Measurements from ENCODE around the gene CDIPT.
"Not testable (repeated sequence)": the region's sequence is repeated elsewhere in the genome, so short reads cannot be mapped to it uniquely, and the experiment has no call there.

Gene CDIPT

DNA sequence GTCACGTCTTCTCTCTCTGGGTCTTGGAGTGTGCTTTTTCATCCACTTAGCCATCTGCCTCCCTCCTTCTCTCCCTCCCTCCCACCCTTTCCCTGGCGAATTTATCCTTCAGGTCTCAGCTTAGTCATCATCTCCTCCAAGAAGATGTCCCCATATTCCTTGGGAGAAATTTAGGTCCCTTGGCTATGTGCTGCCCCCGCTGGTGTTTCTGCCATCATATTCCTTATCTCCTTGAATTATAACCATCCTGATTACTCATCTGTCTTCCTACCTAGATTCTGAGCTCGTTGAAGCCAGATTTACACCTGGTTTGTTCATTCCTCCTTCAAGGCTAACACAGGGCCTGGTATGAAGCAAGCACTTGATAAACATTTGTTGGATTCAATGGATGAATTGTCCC, 31.3 kb upstream of the CDIPT start:
- no peak for DNase-seq

- DNase-seq = no peak
Measured at GRCh38 chr16:29893553-29893952, 30.5 kb upstream of the CDIPT start.

DNA sequence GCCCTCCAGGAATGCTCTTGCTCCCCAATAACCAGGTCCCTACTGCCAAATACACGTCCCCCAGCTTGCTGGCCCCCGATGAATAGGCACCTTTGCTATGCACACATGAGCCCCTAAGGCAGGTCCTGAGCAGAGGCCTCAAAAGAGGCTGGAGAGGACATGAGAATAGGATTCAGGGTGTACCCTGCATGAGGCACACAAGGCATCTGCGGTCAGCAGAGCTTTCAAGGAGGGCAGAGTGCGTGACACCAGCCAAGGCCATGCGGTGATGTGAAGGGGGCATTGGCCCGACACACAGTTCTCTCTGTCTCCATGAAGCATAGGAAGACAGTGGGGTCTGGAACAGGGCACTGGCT, 29.4 kb upstream of the CDIPT start:
- DNase-seq = no peak

- DNase-seq = no peak
Measured at GRCh38 chr16:29891525-29892457, 28.8 kb upstream of the CDIPT start.

GRCh38 chr16:29889372-29889771, 26.3 kb upstream of the CDIPT start:
- not testable (repeated sequence) for DNase-seq

- DNase-seq = no peak
Measured at GRCh38 chr16:29883987-29884386, 21.0 kb upstream of the CDIPT start.

DNA sequence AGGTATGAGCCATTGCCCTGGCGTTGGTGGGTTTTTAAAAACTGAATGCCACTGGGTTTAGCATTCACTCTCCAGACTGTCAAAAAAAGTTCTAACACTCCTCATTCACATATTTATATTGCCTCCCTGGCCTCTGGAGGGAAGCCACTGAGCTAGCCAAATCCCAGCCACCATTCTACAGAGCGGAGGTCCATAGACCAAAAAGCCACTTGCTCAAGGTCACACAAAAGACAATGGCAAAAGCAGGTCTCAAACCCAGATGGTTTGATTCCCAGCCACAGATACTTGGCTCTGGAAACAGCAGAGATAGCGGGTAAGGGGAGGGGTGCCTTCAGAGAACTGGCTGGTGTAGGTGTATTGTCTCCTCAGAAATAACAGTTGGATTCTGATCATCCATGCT, 18.0 kb upstream of the CDIPT start:
- no peak for DNase-seq

DNA sequence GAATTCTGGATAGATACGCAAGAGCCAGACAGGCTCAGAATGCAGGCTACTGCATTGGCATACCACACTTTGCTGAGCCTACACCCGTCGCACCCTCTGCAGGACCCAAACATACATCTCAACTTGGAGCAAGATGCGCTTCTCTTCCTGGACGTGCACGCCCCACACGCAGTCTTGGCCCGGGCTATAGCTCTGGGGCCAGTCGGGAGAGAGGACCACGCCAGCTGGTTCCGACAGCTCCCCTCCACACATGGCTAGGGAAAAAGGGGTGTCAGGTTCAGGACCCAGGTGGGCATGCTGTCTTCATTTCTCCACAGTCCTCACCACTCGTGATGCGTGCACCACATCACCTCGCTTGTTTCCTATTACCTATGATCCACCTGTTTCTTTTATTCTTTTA, 15.1 kb upstream of the CDIPT start:
- no peak for DNase-seq

DNA sequence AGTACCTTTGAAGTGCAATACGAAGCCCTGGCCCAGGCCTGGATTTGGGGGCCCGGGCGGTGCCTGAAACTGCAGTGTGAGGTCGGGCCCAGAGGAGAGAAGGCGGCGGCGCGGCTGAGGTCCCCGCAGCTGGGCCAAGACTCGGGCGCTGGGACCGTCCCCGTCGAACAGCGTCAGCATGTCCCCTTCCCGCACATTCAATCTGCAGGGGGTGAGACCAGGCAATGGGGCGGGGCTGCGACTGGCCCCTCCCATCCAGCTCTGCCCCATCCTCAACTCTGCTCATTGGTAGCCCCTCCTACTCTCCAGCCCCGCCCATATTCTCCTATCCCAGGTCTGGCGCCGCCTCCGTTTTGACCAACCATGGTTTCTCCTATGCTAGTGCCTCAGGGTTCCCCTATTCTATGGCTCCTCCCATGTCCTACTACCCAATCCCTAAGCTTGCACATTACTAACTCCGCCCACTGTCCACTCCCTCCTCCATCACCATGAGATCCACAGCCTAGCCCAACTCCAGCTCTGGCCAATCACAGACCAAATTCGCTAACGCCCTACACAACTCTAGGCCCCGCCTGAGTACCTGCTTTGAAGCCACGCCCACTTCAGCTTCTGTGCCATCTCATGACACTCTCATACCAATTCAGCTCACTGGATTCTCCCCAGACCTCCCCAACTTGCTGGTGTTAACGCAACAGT, 14.4 kb upstream of the CDIPT start:
- no peak for DNase-seq

- DNase-seq = no peak
Measured at GRCh38 chr16:29876594-29877249, 13.7 kb upstream of the CDIPT start.

GRCh38 chr16:29876217-29876593, 13.2 kb upstream of the CDIPT start:
- DNase-seq = no peak

GRCh38 chr16:29875206-29875605, 12.2 kb upstream of the CDIPT start:
- DNase-seq = no peak

DNA sequence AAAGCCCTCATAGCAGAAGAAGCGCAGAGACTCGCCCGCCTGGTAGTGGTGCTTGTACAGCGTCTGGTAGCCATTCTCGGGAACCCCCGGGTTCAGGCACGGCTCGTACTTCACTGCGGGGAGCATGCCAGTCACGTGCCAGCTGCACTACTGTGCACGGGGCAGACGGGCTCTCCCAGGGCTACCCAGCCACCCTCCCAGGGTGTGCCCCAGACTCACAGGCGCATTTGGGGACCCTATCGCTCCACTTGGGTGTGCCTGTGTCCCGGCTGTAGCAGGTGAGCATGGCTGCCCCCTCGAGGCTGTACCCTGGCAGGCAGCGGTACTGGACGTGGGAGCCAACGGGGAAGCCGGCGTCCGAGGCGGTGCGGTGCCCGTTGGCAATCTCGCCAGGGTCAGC, 10.3 kb upstream of the CDIPT start:
- no peak for DNase-seq

DNA sequence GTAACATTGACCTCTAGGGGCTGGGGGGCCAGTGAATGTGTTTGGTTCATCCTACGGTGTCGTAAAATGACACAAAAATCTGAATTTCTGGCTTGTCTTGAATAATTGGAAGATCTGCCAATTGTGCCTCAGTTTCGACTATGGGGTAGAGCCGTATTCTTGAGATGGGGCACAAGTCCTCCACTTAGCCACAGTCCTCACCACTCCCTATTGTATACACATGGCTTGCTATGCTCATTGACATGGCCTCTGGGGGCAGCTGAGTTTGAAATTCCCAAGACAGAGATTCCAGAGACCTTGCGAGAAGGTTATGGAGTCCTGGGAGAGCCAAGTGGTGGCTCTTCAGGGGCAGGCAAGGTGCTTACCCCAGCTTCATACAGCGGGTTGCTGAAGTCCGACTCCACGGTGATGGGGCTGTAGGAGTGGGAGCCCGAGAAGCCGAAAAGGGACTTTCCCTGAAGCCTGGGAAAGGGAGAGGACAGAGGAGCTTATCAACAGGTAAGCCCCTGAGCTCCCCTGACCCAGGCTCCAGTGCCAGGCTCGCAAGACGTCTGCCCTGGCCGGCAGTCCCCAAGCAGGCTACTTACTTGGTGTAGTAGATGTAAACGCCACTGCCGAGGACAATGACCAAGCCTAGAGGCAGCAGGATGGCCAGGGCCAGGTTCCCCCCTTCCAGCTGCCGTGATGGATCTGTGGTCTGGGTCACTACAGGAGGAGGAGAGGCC, 9.0 kb upstream of the CDIPT start:
- DNase-seq = no peak

DNA sequence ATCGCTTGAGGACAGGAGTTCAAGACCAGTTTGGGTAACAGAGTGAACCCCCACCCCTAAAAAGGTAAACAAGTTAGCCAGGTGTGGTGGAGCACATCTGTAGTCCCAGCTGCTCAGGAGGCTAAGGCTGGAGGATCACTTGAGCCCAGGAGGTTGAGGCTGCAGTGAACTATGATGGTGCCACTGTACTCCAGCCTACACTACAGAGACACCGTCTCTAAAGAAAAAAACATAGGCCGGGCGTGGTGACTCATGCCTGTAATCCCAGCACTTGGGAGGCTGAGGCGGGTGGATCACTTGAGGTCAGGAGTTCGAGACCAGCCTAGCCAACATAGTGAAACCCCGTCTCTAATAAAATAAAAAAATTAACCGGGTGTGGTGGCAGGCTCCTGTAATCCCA, 6.0 kb upstream of the CDIPT start:
- DNase-seq = not testable (repeated sequence)

DNA sequence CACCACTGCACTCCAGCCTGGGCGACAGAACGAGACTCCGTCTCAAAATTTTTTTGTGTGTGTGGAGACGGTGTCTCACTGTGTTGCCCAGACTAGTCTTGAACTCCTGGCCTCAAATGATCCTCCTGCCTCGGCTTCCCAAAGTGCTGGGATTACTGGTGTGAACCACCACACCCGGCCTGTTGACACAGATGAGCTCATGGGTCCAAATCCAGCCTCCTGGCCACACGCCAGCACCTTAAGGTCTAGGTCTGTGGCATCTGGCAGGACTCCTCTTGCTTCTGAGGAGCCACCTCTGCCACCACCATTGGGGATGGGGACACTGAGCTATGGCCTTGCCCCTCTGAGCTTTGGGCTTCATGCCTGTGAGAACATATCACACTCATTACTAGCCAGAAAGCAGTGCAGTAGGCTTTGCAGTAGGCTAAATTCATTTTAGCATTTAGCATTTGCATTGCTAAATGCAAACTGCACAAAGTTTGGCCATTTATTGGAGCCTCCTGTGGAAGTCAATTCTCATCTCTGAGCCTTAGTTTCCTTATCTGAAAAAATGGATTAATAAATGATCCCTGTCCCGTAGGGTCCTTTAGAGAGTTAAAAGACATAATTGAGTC, 5.5 kb upstream of the CDIPT start:
- DNase-seq = no peak

DNA sequence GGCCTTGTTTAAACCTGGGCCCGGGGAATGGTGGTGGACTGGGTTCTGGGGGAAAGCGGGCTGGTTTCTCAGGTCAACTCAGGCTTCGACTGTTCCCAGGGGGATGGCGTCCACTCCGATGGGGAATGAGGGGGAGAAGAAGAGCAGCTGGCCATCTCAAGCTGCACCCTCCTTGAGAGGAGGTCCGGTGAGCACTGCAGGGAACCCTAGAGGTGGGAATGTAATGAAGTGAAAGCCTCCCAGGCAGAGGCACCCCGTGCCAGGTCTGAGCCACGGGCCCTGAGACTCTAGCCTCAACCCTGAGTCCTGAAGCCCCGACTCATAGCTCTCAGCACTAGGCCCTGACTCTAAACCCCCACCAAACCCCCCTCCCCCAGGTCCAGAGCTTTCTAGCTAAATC, 1.2 kb upstream of the CDIPT start:
- DNase-seq = no peak

- DNase-seq = no peak
Measured at GRCh38 chr16:29863669-29863984, 601 bp upstream of the CDIPT start.

DNA sequence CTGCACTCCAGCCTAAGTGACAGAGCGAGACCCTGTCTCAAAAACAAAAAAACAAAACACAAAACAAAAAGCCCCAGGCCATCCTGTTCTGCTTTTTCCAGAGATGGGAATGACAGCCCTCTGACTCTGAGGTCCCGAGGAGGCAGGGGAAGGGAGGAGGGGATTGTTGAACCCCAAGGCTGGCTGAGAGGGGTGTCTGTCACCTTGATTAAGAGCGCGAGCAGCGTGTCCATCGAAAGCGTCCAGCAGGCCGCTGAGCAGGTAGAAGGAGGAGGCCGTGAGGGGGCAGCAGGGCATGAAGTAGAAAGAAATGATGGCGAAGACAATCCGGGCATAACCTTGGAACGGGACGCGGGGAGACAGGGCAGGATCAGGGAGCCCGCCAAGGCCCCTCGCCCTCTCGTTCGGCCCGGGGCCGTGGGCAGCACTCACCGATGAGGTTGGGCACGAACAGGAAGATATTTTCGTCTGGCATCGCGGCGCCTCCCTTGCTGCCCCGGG, 593 bp downstream of the CDIPT start:
- peak; percentile 33 for DNase-seq

- no peak for DNase-seq
Measured at GRCh38 chr16:29860218-29860617, 2.8 kb downstream of the CDIPT start.

GRCh38 chr16:29858974-29859373, 4.1 kb downstream of the CDIPT start:
- DNase-seq = no peak

GRCh38 chr16:29858149-29858849, 4.7 kb downstream of the CDIPT start:
- DNase-seq = peak; percentile 42

Data from midbrain (tissue), 1 donor.